Measurements from ENCODE around the gene RBBP5. TPM values are rescaled to one million over a fixed set of nuclear protein-coding genes. Genes with fewer than 3 reads are reported as not detected.

RBBP5 gene
- polyA plus RNA-seq, 4 donors, result 18.7 to 22.6 (median 19.7) TPM

Other genes with a start within 250 kb of the RBBP5 start
- under 1 TPM; 0.32 to 0.82 (median 0.74) TPM for gene CNTN2, start 78.8 kb downstream of the RBBP5 start, polyA plus RNA-seq (ENCODE audit: insufficient read length in 4 of 4)
- gene TMEM81, start 37.5 kb downstream of the RBBP5 start, polyA plus RNA-seq (ENCODE audit: insufficient read length in 4 of 4), result 1 to 10 TPM; 3.3 to 5.1 (median 4.3) TPM
- 10 to 100 TPM; 16.3 to 19.9 (median 18.8) TPM for gene DSTYK, start 89.7 kb upstream of the RBBP5 start, polyA plus RNA-seq (ENCODE audit: insufficient read length in 4 of 4)
- gene TMCC2, start 106.0 kb upstream of the RBBP5 start, polyA plus RNA-seq (ENCODE audit: insufficient read length in 4 of 4), result 1 to 10 TPM; 7.5 to 9.9 (median 7.9) TPM
- 10 to 100 TPM in 3 of 4 donors, 1 to 10 TPM in 1; 7.3 to 12.2 (median 10.7) TPM for gene NUAK2, start 199.8 kb upstream of the RBBP5 start, polyA plus RNA-seq (ENCODE audit: insufficient read length in 4 of 4)
- 1 to 10 TPM; 1.5 to 2.2 (median 2.1) TPM for gene KLHDC8A, start 234.9 kb upstream of the RBBP5 start, polyA plus RNA-seq (ENCODE audit: insufficient read length in 4 of 4)

Data from left renal cortex interstitium (tissue), 4 donors.